Cardiac fibroblast (primary cell): Measurements from ENCODE around the gene CBX7.
A peak's percentile ranks its signal among the peaks of the same experiment; 100 is the strongest.

Source experiments
- DNase-seq, 2 donors: peaks; one replicate each; pipeline versions ENCODE4 v3.0.0 to v3.0.0-alpha.2; 2010; ENCODE audit warnings: low read depth in 2 of 2
- H3K4me3 ChIP-seq, 2 donors: replicated peaks in 1 of 2; 1 replicate in 1 of 2; 2 replicates in 1 of 2; pipeline ENCODE4 v1.5.1; 2011; ENCODE audit warnings: low read depth in 2 of 2, low read length in 2 of 2, mild to moderate bottlenecking in 2 of 2, moderate library complexity in 1 of 2
- CTCF ChIP-seq: IDR thresholded peaks from one replicate; pipeline ENCODE4 v1.5.1; 2011; ENCODE audit warnings: low read depth, mild to moderate bottlenecking, low read length, inconsistent platforms

Gene CBX7

GRCh38 chr22:39098576-39098975 lies 53.9 kb downstream of the CBX7 start:
- DNase-seq: no peak
- H3K4me3 ChIP-seq: no peak overlapping the region
- no peak for TF ChIP-seq CTCF

GRCh38 chr22:39098026-39098425 lies 54.5 kb downstream of the CBX7 start:
- no peak overlapping the region for H3K4me3 ChIP-seq
- no peak for TF ChIP-seq CTCF
- no peak for DNase-seq

GRCh38 chr22:39097098-39098020 lies 55.1 kb downstream of the CBX7 start, which contains the start of gene APOBEC3H:
Gene APOBEC3H (plus strand): TSS chr22:39097244. CDS start chr22:39100279, 3,035 bp downstream.
- TF ChIP-seq CTCF: no peak
- DNase-seq: peak in 1 of 2 donors; percentile 9
- no peak within 1 kb of the TSS for H3K4me3 ChIP-seq

GRCh38 chr22:39095971-39096370 lies 56.5 kb downstream of the CBX7 start:
- no peak for TF ChIP-seq CTCF
- DNase-seq: no peak
- H3K4me3 ChIP-seq: no peak overlapping the region

GRCh38 chr22:39094717-39095389 lies 57.6 kb downstream of the CBX7 start:
- H3K4me3 ChIP-seq: no peak overlapping the region
- DNase-seq: no peak
- no peak for TF ChIP-seq CTCF

- no peak for TF ChIP-seq CTCF
- no peak overlapping the region for H3K4me3 ChIP-seq
- DNase-seq: no peak
Observed at GRCh38 chr22:39092111-39092862, 60.2 kb downstream of the CBX7 start.
